Adrenal gland (tissue), 12 donors: Measurements from ENCODE around the gene H2AZ2. TPM values are rescaled to one million over a fixed set of nuclear protein-coding genes. Genes with fewer than 3 reads are reported as not detected.

Source experiments
- DNase-seq, 7 donors: peaks; one replicate each; pipeline ENCODE4 v3.0.0-alpha.2; 2019 to 2020
- H3K27ac ChIP-seq, 5 donors: fragments of 200-600 bp; sonication (generic) in 4 of 5; 1 replicate in 3 of 5; 2 replicates in 2 of 5; pipeline versions ENCODE4 v1.5.1 to v1.8.0; 2016 to 2020; ENCODE audit warnings: mild to moderate bottlenecking in 1 of 5
- H3K27me3 ChIP-seq: fragments of 200-600 bp; 2 replicates; pipeline ENCODE4 v1.8.0; 2021
- H3K36me3 ChIP-seq, 2 donors: fragments of 200-600 bp; replicated peaks in 1 of 2; 1 replicate in 1 of 2; 2 replicates in 1 of 2; pipeline versions ENCODE4 v1.5.1 to v1.8.0; 2018 to 2022
- H3K4me1 ChIP-seq, 2 donors: fragments of 200-600 bp; replicated peaks in 1 of 2; 1 replicate in 1 of 2; 2 replicates in 1 of 2; pipeline versions ENCODE4 v1.5.1 to v1.8.0; 2018 to 2021
- H3K4me3 ChIP-seq, 4 donors: fragments of 200-600 bp; sonication (generic) in 3 of 4; one replicate each; pipeline ENCODE4 v1.5.1; 2016 to 2018
- H3K9me3 ChIP-seq, 3 donors: fragments of 200-600 bp; sonication (generic) in 1 of 3; replicated peaks in 1 of 3; 1 replicate in 2 of 3; 2 replicates in 1 of 3; pipeline versions ENCODE4 v1.5.1 to v1.8.0; 2016 to 2021
- CTCF ChIP-seq, 6 experiments: fragments of 450-650 bp in 4 of 6; fragments of 200-600 bp in 2 of 6; sonication (generic) in 1 of 6; IDR thresholded peaks; 1 replicate in 5 of 6; 2 replicates in 1 of 6; pipeline versions ENCODE4 v1.5.1 to v1.8.0; 2016 to 2021; ENCODE audit warnings: antibody characterized with exemption in 6 of 6, mild to moderate bottlenecking in 2 of 6, moderate library complexity in 1 of 6
- POLR2A ChIP-seq, 2 donors: fragments of 450-650 bp; IDR thresholded peaks; one replicate each; pipeline ENCODE4 v1.6.1; 2017; ENCODE audit warnings: antibody characterized with exemption in 2 of 2, mild to moderate bottlenecking in 2 of 2, moderate library complexity in 1 of 2
- WGBS, 4 donors: extraction: QIAGEN DNeasy Blood & Tissue Kit in 2 of 4; methylation state at CpG; one replicate each; pipeline versions ENCODE4 v1.1.5 to v1.1.7; 2013 to 2017; 5-methylcytosine and 5-hydroxymethylcytosine counted together
- intact Hi-C, 2 donors: fragments of 100-400 bp; cut with DNase I; formaldehyde crosslinking; loops; one replicate each; pipeline versions ENCODE4 v1.14.1 to v1.15.0; 2022 to 2023
- polyA plus RNA-seq, 3 donors: library from polyadenylated mRNA; stranded (reverse); fragments of 200-250 nt in 2 of 3; fragments of 350-450 nt in 1 of 3; fragmentation: Illumina TruSeq in 1 of 3; extraction: RNeasy Lipid Tissue Mini Kit (QIAGEN cat#74804) in 1 of 3; gene quantifications; one replicate each; pipeline ENCODE4 v1.2.3, GENCODE V29; 2013 to 2014
- total RNA-seq, 9 donors: library from RNA; depleted of rRNA in 4 of 9; stranded (reverse); fragments of >200 nt in 4 of 9; fragments of 120-200 nt in 1 of 9; fragmentation: NEBNext Ultra II Directional in 1 of 9; extraction: Animal tissue kit (Norgen Biotek cat#: 25700) in 1 of 9; gene quantifications; one replicate each; pipeline versions ENCODE4 v1.1.0 to v1.2.4, GENCODE V29; 2013 to 2023
- donor health status: healthy with polysubstance abuse.
- donor health status: Bipolar disorder and iron deficiency.
- donor health status: DM: yes; HTN: yes; CAD: no.
- donor health status: DM: no; HTN: no; CAD: no.
- donor health status: DM: no; HTN: no; CAD: no.
- donor health status: DM: yes; HTN: yes; CAD: no.

Gene H2AZ2
- total and polyA plus RNA-seq, 12 donors, result 62.7 to 158 (median 111) TPM

- no peaks in the 10 kb centered on the region for H3K36me3 ChIP-seq
- no peak overlapping the region for H3K27ac ChIP-seq
- H3K9me3 ChIP-seq, result no peaks in the 10 kb centered on the region
- 81 to 86% (median 83%) methylated on average over 6 of the region's 6 CpGs for WGBS, 4 donors
- intact Hi-C loops, result no loop called here
- DNase-seq, result no peak
- peaks cover 10 to 34% of the 10 kb centered on the region in 2 donors for H3K4me1 ChIP-seq
- no peak overlapping the region for H3K4me3 ChIP-seq
- TF ChIP-seq CTCF (IDR thresholded peaks at IDR 0.05) (no peak), POLR2A (IDR thresholded peaks at IDR 0.05) (no peak)
- no peaks in the 10 kb centered on the region for H3K27me3 ChIP-seq
Observed at GRCh38 chr7:44887293-44887692, 39.4 kb upstream of the H2AZ2 start.

GRCh38 chr7:44885394-44886317 is 37.8 kb upstream of the H2AZ2 start, which contains the start of gene PURB:
Gene PURB, minus strand, starts transcription at chr7:44885530. Its CDS starts 182 bp downstream, at chr7:44885348.
- peak; percentile 94 to 96 (median 96) for DNase-seq
- Histone ChIP-seq H3K4me1 (peaks cover 10 to 50% of the 10 kb centered on the region in 2 donors), H3K27ac (peak within 1 kb of the TSS; percentile 93 to 100 (median 99)), H3K9me3 (no peaks in the 10 kb centered on the region), H3K27me3 (no peaks in the 10 kb centered on the region), H3K36me3 (no peaks in the 10 kb centered on the region), H3K4me3 (peak within 1 kb of the TSS; percentile 19 to 85 (median 76))
- WGBS, 4 donors, result 1 to 4% (median 2%) methylated on average over 12 to 72 of the region's 72 CpGs
- intact Hi-C loops, result no loop called here
- TF ChIP-seq POLR2A (IDR thresholded peaks at IDR 0.05), result peak; percentile 91 to 93
- TF ChIP-seq CTCF (IDR thresholded peaks at IDR 0.05), result no peak

- peak; percentile 50 to 75 (median 61) for DNase-seq
- Histone ChIP-seq H3K9me3 (no peaks in the 10 kb centered on the region), H3K4me3 (peak overlapping the region; percentile 19 to 85 (median 72)), H3K4me1 (peaks cover 17 to 59% of the 10 kb centered on the region in 2 donors), H3K27ac (peak overlapping the region; percentile 31 to 100 (median 99)), H3K27me3 (no peaks in the 10 kb centered on the region), H3K36me3 (no peaks in the 10 kb centered on the region)
- intact Hi-C loops, result no loop called here
- TF ChIP-seq POLR2A (IDR thresholded peaks at IDR 0.05), result peak in 1 of 2 donors; percentile 21
- TF ChIP-seq CTCF (IDR thresholded peaks at IDR 0.05), result no peak
- 1 to 3% (median 1%) methylated on average over 30 to 107 of the region's 107 CpGs; no CpG with 5 or more reads in 1 of the 4 donors for WGBS, 4 donors
Observed at GRCh38 chr7:44884621-44885393, 36.9 kb upstream of the H2AZ2 start.
